HepG2 (cell line): ENCODE results near the gene CDH8.

ENCODE experiments used
- FOXK2 ChIP-seq: fragments of 450-650 bp; IDR thresholded peaks from 2 replicates; pipeline ENCODE4 v1.6.1; 2016
- GABPA ChIP-seq, 2 experiments: IDR thresholded peaks; 2 replicates each; pipeline ENCODE4 v1.6.1; 2011 to 2016; ENCODE audit warnings: low read depth in 2 of 2, low read length in 1 of 2, missing biosample characterization in 1 of 2, missing genetic modification characterization in 1 of 2
- TF ChIP-seq, protein P1 (sequence below): IDR thresholded peaks from 2 replicates; pipeline ENCODE4 v1.6.1; 2016

DNA sequence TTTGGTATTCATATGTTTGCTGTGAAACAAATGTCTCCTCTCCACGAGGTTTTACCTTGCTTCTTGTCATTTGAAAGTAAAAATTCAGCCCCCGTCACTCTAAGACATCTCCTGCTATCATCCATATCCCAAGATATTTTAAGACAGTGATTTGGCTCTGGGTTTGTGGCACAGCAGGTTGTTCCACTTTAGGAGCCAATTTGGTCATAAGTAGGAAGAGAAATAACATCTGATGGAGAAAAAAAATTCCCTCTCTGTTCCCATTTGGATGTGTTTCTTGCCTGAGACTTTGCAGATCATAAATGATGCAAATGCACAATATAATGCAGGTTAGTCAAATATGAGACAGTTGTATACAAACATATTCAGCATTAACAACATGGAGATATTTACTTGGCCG lies 309.5 kb downstream of the CDH8 start:
- TF ChIP-seq FOXK2 (no peak), GABPA (IDR thresholded peaks at IDR 0.05; ENCODE audit: low read depth, low read length) (no peak), GABPA (CRISPR knock-in tag; IDR thresholded peaks at IDR 0.05; ENCODE audit: low read depth) (no peak)
- TF ChIP-seq, protein P1, sequence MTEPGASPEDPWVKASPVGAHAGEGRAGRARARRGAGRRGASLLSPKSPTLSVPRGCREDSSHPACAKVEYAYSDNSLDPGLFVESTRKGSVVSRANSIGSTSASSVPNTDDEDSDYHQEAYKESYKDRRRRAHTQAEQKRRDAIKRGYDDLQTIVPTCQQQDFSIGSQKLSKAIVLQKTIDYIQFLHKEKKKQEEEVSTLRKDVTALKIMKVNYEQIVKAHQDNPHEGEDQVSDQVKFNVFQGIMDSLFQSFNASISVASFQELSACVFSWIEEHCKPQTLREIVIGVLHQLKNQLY (CRISPR knock-in tag), result no peak
